GM23248 (cell line): ENCODE results near the gene CDC42EP3.

ENCODE experiments used
- EZH2 ChIP-seq: fragments of 200-600 bp; sonication (generic); IDR thresholded peaks from 2 replicates; pipeline ENCODE4 v1.6.1; 2018; ENCODE audit warnings: antibody characterized with exemption, mild to moderate bottlenecking; ENCODE audit not compliant: insufficient read depth, poor library complexity, severe bottlenecking
- EZH2phosphoT487 ChIP-seq: fragments of 200-600 bp; sonication (generic); IDR thresholded peaks from 2 replicates; pipeline ENCODE4 v1.6.1; 2018; ENCODE audit warnings: antibody characterized with exemption, moderate library complexity, mild to moderate bottlenecking, low read depth; ENCODE audit not compliant: insufficient read depth

DNA sequence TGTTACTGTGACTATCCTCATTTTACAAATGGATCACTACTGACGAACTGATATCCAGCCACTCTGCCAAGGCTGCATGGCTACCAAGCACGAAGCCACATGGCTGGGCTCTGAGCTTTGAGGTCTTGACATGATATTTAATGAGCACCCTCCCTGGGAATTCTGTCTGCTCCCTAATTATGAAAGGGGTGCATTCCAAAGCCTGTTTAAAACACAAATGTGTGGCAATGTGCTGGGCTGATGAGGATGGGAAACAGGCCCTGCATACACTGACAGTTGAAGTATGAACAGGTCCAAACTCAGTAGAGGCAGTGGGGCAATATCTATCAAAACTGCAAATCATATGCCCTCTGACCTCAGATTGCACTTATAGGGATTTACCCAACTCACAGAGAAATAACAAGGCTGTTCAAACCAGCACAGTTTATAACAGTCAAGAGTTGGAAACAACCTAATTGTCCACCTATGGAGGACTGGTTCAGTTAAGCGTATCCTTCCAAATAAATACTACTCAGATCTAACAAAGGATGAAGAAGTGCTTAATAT lies 20.8 kb downstream of the CDC42EP3 start:
- TF ChIP-seq EZH2 (no peak), EZH2phosphoT487 (no peak)
